GM18861 (cell line): ENCODE measurements around the gene ITGB3.

Experiments used
- ATAC-seq: cut with Tn5 transposase; IDR thresholded peaks from one replicate; pipeline ENCODE4 v1.9.1; 2021; ENCODE audit not compliant: unreplicated experiment

Gene ITGB3

GRCh38 chr17:47325176-47325575, 71.5 kb downstream of the ITGB3 start:
- no peak for ATAC-seq

- ATAC-seq = no peak
Observed at GRCh38 chr17:47330548-47330947, 76.9 kb downstream of the ITGB3 start.

- ATAC-seq = no peak
Observed at GRCh38 chr17:47332287-47332686, 78.7 kb downstream of the ITGB3 start.

GRCh38 chr17:47335101-47335936, 81.7 kb downstream of the ITGB3 start:
- ATAC-seq = no peak

- ATAC-seq = no peak
Observed at GRCh38 chr17:47338026-47338425, 84.4 kb downstream of the ITGB3 start.

- no peak for ATAC-seq
Observed at GRCh38 chr17:47352848-47353247, 99.2 kb downstream of the ITGB3 start.

- ATAC-seq = no peak
Observed at GRCh38 chr17:47358652-47359051, 105.0 kb downstream of the ITGB3 start.
